HG02943 (cell line): ENCODE data around the gene COMMD2.

ENCODE experiments used
- ATAC-seq: cut with Tn5 transposase; IDR thresholded peaks from one replicate; pipeline ENCODE4 v1.9.1; 2021; ENCODE audit warnings: mild to moderate bottlenecking, low read depth, moderate library complexity; ENCODE audit not compliant: unreplicated experiment

The COMMD2 gene

DNA sequence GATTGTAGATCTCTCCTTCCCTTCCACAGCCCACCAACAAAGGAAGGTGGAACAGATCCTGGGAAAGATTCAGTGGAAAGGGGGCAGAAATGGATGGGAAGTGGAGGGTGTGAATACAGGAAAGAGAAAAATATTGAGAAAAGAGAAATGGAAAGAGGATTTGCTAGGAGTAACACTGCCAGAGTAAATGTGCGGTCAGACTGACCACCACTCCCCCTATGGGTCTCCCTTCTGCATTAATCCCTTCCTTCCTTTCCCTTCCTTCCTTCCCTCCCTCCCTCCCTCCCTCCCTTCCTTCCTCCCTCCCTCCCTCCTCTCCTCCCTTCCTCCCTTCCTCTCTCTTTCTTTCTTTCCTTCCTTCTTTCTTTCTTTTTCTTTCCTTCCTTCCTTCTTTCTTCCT, 12.0 kb upstream of the COMMD2 start:
- no peak for ATAC-seq

GRCh38 chr3:149763565-149764195, 11.4 kb upstream of the COMMD2 start:
- no peak for ATAC-seq

- no peak for ATAC-seq
These were observed 1.4 kb upstream of the COMMD2 start for GRCh38 chr3:149753717-149754116.

DNA sequence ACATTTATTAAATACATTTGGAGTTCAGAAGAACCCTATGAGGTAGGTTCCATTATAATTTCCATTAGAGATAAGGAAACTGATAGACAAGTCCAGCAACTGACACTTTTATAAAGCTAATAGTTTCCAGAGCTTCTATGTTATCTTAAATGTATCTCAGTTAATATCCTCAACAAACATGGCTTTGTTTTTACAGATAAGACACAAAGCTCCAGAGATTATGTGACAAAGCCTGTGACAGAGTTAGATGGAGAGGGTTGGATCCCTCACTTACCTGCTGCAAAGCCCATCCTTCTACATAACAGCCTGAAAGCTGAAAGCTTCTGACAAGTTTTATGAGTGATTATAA, 473 bp upstream of the COMMD2 start:
- ATAC-seq: no peak

DNA sequence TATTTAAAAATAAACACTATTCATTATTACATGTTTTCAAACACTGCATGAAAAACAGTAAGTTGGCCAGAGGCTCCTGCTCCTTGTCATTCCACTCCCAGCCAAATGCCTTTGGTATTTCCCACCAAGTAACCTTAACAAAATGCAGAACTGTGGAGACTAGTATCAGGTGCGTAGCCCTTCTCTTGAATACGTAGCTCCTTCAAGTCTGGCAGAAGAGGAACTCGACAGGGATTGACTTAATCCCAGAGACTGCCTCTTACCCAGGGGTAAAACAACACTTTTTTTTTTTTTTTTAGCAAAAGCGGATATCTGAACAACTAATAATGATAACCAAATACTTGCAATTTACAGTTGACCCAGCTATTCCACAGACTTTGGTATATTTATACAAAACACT, 738 bp downstream of the COMMD2 start:
- ATAC-seq: no peak

GRCh38 chr3:149744606-149745005, 7.7 kb downstream of the COMMD2 start:
- ATAC-seq: no peak

GRCh38 chr3:149744151-149744550, 8.1 kb downstream of the COMMD2 start:
- ATAC-seq: no peak

- no peak for ATAC-seq
These were observed 12.9 kb downstream of the COMMD2 start for GRCh38 chr3:149739396-149739795.

DNA sequence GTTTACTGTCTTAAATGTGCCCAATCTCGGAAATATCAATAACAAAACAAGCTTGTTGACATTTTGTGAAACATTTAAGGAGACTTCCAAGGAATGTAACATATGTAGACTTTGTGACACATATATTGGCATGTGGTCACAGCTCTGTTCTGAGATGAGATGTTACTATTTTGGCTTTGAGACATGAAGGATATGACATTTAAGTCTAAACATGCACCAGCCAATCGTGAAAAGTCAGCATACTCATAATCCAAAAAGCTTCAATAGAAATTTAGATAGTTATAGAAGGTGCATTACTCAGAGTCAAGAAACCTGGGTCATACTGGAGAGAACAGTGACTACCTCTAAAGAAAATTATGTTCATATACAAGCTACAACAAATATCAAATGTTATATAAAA, 13.4 kb downstream of the COMMD2 start:
- ATAC-seq: no peak

DNA sequence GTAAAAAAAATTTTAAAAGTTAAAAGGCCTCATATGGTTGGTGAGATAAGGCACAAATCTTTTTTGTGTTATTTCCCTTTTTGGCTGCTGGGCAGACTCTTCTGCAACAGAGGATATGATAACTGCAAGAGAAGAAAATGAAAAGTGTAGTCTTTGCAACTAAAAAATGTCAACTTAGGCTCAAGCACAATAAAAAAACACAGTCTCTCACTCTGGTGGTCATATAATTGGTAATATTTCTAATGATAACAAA, 15.4 kb downstream of the COMMD2 start:
- no peak for ATAC-seq

DNA sequence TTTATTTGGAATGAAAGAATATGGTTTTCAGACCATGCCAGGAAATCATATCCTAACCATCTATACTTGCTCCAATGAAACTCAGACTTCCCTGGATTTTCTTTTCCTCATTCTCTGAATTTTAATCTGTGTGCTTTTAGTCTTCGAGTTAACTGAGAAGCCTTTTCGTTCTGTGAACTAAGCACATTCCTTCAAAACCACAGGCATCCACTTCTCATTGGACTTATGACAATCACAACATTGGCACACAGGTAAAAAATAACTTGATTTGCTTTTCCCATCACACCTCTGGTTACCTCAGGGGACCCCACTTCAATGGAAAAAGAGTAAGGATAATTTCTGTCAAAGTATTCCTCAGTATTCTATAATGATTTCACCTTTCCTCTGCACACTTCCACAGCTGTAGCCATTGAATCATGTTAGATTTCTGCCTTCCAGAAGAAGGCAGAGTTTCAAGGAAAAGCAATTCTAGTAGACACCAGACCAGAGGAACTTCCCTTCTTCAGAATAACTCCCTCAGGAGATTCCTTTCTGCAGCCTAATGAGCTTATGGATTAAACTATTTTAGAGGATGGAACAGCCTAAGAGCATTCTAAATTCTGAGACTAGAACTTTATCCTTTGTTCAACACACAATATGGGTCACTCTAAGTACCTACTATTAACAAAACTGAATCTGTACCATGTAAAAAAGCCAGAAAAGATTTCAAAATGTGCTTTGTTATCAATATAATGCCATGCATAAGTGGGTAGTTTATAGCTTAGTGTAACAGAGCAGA, 15.9 kb downstream of the COMMD2 start:
- no peak for ATAC-seq

DNA sequence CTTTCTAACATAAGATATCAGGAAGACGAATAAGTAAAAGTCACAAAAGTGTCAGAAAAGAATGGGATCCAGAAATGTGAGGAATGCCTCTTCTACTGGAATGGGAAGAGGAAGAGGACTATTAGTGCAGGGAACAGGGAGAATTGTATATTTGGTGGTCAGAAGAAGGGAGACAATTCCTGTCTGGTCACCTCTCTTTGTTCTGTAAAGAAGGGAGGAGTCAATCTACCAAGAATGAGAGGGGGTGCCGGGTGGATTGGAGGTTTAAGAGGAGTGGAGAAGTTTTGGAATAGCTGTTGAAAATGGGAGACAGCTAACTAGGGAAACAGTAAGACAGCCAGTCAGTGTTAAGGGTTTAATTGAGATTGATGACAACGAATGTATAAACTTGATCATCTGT, 20.1 kb downstream of the COMMD2 start:
- no peak for ATAC-seq

GRCh38 chr3:149727656-149728055, 24.6 kb downstream of the COMMD2 start:
- no peak for ATAC-seq

GRCh38 chr3:149726716-149727407, 25.4 kb downstream of the COMMD2 start:
- ATAC-seq: no peak

GRCh38 chr3:149723781-149724180, 28.5 kb downstream of the COMMD2 start:
- ATAC-seq: no peak

DNA sequence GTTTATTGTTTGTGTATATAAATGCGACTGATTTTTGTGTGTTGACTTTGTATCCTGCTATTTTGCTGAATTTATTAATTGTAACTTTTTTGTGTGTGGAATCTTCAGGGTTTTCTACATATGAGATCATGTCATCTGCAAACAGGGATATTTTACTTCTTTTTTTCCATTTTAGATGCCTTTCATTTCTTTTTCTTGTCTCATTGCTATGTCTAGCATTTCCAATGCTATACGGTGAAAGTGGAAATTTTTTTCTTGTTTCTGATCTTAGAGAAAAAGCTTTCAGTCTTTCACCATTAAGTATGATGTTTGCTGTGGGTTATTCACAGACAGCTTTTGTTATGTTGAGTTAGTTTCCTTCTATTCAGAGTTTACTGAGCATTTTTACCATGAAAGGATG, 31.4 kb downstream of the COMMD2 start:
- ATAC-seq: no peak

DNA sequence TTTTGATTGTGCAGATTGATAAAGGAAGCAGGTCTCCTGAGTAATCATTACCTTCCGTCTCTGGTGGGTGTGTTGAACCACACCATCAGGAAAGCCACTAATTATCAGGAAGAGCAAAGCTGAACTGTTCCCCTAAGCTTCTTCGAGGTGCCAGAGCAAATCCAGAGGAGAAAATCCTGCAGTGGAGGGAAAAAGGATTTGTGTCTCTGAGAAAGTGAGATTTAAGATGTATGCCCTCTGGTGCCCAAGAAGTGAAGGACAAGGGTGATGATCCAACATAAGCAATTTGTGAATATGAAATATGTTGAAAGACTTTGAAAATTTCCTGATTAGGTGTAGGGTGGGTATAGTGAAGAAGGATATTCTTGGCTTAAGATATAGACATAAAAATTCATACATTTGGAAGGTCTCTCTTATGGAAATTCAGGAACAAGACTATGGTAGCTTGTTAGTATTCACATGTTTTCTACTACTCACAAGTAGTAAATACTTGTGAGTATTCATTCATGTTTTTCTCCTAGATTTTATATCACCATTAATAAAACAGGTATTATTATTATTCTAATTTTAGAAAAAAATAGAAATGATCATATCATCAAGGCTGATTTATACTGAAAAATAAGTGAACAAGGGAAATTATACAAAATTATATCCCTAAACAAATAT, 34.8 kb downstream of the COMMD2 start:
- no peak for ATAC-seq

DNA sequence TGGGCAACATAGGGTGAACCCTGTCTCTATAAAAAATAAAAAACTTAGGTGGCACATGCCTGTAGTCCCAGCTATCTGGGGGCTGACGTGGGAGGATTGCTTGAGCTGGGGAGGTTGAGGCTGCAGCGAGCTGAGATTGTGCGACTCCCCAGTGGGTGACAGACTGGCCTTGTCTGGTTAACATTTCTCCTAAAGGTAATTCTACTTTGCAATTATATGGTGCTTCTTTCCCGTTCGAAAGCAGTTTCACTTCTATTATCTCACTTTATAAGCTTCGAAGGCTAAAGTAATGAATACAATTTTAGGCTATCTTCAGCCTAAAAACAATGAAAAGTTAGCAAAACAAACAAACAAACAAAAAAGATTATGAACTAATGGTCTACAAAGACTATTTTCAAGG, 35.3 kb downstream of the COMMD2 start:
- ATAC-seq: no peak

GRCh38 chr3:149715247-149715646, 37.0 kb downstream of the COMMD2 start:
- ATAC-seq: no peak

- ATAC-seq: no peak
These were observed 38.3 kb downstream of the COMMD2 start for GRCh38 chr3:149713730-149714654.

- ATAC-seq: no peak
These were observed 45.4 kb downstream of the COMMD2 start for GRCh38 chr3:149706905-149707304.
